GM19238 (cell line): Measurements from ENCODE around the gene NMBR.
"Not testable (repeated sequence)": the region's sequence is repeated elsewhere in the genome, so short reads cannot be mapped to it uniquely, and the experiment has no call there.

Source experiments
- DNase-seq: peaks from one replicate; pipeline ENCODE4 v3.0.0; 2011; ENCODE audit warnings: low spot score; ENCODE audit not compliant: insufficient read length

Gene NMBR

DNA sequence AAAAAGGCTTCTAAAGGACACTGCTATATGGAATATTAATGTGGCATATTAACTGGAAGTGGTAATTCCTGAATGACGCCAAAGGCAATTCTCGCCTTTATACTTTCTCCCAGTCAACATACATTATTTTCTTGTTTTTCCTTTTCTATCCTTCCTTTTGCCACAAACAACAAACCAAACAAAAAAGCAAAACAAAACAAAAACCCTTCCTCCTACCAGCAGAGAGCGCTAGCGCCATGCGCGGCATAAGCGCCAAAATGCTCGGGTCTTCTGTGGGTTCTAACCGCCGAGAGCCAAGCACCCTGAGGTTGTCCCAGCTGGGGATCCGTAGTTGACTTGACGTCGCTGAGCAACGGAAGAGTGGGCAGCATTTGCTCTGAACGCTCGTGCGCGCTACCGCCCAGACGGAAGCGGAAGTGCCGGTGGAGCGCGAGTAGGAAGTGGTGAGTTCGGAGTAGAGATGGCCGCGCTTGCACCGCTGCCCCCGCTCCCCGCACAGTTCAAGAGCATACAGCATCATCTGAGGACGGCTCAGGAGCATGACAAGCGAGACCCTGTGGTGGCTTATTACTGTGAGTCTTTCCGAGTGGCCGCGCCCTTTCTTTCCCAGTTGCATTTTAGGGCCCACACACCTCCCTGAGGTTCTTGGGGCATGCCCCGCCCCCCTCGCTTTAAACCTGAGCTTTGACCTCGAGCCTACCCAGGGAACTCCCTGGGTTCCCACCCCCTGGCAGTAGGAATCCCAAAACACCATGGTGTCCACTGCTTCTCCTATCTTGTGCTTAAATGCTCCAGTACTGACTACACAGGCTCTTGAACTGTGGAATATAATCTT lies at the start of gene NMBR, which contains the start of gene VTA1:
NMBR (minus strand) TSS at position 295 of the 835 bp plus-strand sequence. CDS start 58,464 bp downstream, outside the sequence.
VTA1 (plus strand) TSS at position 436 of the 835 bp plus-strand sequence; CDS start at position 461, 25 bp downstream.
- peak; percentile 76 for DNase-seq

DNA sequence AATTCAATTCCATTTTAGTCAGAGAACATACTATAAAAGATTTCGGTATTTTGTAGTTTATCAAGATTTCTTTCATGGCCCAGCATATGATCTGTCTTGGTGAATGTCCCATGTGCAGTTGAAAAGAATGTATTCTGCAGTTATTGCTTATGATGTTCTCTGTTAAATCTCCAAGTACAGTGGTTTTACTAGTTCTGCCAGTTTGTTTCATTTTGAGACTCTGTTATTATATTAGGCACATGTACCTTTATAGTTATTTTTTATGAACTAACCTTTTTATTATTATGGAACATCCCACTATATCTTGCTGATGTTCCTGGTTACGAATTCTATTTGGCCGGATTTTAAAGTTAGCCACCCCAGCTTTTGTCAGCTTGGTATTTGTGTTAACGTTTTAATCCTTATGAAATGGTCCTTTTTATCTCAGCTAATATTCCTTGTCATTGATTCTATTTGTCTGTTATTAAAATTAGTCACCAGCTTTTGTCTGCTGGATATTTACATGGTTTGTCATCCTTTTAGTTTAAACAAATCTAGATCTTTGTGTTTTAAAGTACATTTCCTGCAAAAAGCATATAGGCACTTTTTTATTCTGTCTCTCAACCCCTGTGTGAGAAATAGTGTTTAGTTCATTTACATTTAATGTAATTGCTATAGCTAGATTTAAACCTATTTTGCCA lies 49.1 kb upstream of the NMBR start:
- DNase-seq = no peak

DNA sequence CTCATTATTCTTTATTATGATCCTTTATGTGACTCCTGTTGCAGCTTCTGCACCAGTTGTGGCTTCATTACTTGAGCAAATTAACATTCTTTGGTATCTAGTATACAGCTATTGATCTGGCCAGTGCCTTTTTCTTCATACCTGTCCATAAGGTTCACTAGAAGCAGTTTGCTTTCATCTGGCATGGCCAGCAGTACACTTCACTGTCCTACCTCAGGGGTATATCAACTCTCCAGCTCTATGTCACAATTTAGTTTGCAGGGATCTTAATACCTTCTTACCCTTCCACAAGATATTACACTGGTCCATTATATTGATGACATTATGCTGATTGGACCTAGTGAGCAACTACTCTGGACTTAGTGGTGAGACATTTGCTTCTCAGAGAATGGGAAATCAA lies 46.7 kb upstream of the NMBR start:
- no peak for DNase-seq

DNA sequence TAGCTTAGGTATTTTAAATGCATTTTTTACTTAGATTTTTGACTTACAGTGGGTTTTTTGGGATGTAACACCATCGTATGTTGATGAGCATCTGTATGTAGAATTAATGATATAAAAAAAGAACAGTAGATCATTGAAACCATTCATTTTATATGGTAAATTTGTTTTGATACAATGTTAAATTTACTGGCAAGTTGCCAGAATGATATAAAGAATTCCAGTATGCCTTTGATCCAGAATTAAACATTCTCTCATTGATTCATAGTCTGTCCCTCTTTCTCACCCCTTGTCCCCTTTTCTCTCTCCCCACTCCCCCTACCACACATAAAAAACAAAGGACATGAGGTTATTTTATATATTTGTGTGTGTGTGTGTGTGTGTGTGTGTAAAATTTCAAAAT lies 45.4 kb upstream of the NMBR start:
- DNase-seq = no peak

DNA sequence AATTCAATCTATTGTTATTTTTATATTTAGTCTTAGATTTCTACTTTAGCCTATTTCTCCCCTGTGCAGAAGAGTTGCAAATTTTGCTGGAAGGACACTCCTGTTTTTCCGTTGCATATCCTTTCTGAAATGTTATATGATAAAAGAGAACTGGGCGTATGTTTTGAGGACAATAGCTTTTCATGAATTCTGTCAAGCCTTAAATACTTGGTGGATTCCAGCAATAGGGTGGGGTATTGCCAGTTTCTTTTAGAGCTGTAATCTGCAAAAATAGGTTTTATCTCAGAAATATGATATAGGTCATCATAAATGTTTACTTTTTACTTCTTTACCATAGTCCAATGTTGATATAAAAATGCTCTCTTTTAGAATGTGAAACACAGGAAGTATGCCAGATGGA lies 42.1 kb upstream of the NMBR start:
- DNase-seq = no peak

DNA sequence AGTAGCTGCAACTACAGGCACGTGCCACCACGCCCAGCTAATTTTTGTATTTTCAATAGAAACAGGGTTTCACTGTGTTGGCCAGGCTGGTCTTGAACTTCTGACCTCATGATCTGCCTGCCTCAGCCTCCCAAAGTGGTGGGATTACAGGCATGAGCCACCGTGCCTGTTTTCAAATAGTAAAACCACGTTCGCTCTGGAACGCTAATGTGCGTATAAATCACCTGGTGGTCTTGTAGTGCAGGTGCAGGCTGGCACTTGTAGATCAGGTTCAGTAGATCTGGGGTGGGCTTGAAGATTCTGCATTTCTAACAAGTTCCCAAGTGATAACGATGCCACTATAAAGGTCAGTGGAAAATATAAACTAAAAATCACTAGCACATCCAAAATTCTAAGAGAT lies 41.4 kb upstream of the NMBR start:
- not testable (repeated sequence) for DNase-seq

DNA sequence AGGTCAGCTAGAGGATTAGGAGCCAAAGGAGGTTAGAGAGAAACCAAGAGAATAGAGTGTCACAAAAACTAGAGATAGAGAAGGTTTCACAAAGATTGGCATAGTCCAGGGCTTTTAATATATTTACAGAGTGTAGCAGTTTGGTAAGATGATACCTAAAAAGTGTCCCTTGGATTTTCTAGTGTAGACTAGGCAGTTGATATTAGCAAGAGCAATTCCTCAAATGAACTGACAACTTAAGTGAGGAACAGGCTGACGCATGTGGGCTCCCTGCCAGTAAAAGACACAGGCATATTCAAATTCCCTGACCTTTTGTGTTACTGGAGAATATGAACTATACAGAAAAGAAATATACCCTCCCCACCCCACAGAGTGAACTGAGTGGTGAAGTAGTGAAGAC lies 40.3 kb upstream of the NMBR start:
- DNase-seq = no peak

DNA sequence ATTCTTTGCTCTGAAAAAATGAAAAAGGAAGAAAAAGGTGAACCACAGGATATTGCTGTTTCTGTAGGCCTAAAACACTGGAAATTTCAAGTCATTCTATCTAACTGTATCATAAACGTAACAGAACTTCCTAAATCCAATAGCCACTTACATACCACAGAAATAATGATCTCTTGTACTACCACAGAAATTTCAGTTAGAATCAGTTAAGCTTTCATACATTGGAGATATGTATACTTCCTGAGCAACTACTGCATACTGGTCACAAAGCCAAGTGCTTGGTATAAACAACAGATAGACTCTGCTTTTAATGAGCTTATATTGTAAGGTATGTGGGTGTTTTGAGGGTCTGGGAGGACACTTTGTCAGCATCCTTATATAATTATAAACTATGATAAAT lies 38.7 kb upstream of the NMBR start:
- DNase-seq = no peak

DNA sequence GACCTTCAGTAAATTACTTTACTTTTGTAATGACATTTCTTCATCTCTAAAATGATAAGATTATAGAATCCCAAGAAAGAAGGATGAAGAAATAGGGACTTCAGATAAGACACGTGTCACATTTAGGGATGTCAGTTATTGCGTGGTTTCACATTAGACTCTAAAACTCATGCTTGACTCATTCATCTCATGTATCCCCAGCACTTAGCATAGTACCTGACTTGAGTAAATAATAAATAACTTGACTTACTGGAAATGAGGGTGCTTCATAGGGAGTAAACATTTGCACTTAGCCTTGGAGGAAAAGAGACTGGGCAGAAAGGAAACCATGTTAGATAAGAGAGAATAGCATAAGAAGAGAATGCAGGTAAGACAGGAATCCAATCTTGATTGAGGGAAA lies 37.4 kb upstream of the NMBR start:
- DNase-seq = no peak

DNA sequence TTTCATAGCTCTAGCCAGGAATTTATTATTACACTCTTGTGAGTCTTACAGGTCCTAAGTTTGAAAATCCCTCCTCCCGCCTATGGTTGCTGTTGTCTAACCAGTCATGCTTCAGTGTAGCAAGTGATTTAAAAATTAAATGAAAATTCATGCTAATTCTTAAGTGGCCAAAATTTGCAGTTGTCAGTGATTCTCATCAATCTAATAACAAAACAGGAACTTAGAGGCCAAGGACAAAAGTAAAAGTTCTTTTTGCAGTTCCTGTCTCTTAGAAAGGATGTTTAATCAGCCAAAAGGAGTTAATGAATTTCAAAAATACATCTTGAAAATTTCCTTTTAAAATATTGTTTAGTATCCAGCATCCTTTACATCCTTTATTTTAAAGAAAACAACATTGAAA lies 36.4 kb upstream of the NMBR start:
- DNase-seq = no peak

DNA sequence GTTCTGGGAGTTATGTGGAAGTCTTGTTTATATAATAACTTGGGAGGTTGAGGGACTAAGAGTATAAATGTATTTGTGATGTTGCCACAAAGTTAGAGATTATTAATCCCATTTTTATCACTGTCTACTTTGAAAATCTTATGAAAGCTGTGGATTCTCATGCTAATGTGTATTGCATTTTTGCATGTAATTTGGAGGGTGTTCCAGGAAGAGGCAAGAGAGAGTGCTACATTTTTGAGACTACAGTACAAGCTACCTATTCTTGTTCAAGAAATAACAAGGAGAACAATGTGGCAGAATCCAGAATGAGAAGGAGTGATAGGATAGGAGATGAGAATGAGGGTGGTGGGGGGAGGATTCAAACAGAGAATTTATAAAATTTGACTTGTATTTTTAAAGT lies 35.1 kb upstream of the NMBR start:
- no peak for DNase-seq

DNA sequence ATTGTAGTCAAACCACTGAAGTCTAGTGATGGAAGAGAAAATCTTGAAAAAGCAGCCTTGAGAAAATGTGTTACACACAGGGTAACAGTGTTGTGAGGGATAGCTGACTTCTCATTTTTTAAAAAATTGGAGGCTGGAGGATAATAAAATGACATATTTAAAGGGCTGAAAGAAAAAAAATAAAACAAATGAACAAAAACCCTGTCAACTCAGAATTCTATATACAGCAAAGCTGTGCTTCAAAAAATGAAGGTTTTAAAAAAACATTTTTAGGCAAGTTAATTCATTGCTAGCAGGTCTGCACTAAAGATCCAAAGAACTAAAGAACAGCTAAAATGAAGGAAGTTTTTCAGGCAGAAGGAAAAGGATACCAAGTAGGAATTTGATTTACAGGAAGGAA lies 31.2 kb upstream of the NMBR start:
- no peak for DNase-seq

DNA sequence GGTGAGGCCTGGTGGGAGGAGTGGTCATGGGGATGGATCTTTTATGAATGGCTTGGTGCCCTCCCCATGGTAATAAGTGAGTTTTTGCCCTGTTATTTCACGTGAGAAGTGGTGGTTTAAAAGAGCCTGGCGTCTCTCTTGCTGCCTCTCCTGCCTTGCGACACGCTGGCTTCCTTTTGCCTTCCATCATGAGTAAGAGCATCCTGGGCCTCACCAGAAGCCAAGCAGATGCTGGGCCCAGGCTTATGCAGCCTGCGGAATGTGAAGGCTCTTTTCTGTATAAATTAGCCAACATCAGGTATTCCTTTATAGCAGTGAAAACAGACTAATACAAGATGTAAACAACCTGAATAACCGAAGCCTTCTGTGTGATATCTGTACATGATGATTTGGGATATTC lies 27.8 kb upstream of the NMBR start:
- no peak for DNase-seq

DNA sequence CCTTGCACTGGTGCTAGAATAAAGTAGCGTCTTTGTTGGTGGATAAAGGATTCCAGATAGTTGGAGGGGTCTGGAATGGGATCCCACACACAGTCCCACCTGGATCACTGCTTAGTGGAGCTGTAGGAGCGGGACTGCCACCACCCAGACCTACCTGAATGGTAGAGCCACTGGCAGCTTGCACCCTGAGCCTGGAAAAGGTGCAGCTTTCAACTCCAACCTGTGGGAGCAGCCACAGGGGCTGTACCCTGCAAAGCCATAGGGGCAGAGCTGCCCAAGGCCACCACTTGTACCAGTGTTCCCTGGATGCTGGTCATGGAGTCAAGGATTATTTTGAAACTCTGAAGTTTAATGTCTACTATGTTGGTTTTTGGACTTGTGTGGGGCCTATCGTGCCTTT lies 27.1 kb upstream of the NMBR start:
- DNase-seq = no peak

DNA sequence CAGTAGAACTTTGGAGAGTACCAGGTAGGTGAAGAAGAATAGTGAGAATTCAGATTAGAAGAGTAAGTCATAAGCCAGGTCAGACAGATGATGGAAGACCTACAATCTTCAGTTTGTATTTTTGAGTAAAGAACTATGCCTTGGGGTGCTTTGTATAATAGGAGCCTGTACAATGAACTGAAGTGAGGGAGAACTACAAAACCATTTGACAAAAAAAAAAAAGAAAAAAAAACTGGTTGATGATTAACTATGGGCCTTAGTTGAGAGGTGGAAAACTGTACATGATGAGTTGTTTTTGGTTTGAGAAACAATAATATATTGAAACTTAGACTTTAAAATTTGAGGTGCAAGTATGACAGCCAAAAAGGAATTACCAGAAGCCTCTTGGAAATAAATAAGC lies 25.8 kb upstream of the NMBR start:
- DNase-seq = no peak

DNA sequence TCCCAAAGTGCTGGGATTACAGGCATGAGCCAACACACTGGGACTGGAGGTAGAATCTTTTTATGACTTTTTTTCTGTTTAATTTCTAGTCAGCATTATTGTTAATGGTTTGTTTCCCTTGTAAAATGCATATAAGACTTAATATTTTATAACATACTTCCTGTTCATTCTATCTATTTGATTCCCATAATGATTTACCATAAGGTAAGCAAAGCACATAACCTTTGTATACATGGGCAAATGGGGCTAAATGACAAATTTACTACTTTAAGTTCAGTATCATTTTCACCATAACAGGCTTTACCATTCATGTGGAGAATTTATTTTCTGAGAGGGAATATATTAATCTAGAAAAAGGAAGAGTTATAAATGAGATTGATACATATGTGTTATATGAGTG lies 24.4 kb upstream of the NMBR start:
- DNase-seq = no peak

DNA sequence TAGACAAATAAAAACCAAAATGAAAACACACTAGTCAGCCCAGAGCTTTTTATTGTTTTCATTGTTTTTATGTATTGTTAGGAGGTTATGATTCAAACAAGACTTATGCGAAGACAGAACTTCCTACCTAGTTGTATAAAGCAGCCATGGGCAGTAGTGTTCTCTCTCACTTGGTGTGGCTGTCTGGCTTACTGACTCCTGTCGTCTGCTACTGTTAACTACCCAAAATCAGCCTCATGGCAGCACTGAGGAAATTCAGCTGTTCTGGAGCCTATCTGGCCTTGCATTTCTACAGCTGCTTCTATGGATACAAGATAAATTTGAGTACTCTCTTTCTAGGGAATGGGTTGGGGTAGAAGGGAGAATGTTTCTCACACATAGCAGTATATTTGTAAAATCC lies 20.6 kb upstream of the NMBR start:
- no peak for DNase-seq

DNA sequence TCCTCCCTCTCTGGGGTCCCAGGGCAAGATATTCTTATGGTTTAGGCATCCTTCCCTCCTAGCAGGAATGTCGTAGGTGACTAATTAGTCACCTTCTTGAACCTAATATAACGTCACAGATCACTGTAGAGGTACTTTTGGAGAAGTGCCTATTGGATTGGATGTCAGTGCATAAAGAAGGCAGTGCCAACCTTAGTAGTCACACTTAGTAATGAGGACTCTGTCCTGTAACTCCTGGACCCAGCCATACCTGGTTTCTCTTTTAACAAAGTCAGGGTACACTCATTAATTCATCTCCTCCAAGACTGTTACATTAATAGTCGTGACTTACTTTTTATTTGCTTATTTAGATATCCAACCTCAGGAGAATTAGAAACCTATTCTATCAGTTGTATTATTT lies 20.1 kb upstream of the NMBR start:
- DNase-seq = no peak

DNA sequence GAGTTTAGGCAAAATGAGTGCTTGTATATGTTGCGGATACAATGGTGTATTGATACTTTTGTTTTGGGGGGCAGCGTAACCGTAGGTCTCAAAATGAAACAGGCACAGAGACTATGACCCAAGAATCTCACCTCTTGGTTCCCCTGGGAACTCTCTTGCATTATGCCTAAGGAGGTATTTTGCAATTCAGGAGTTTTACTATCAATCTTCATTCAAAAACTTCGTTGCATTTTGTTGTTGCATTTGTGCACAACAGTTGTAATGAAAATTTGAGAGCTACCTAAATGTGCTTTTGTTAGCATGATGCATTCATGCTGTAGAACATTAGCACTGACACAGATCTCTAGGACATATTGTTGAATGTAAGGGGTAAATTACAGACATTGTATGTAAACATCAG lies 18.3 kb upstream of the NMBR start:
- no peak for DNase-seq

DNA sequence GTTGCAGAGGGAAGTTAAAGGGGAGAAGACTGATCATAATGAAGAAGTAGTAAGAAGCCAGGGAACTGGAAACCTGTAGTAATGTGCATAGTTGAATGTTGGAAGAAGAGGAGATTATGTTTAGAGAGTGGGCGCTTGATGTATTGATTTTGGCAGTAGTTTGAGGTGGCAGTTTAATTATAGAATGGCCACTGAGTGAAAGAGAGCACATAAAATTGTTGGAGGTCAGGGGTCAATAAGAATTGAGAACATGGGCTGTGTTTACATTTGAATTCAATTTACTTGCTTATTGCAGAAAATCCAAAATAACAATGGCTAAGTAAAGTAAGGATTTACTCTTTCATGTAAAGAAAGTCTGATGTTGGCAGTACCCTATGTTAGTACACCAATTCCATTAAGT lies 15.9 kb upstream of the NMBR start:
- no peak for DNase-seq

DNA sequence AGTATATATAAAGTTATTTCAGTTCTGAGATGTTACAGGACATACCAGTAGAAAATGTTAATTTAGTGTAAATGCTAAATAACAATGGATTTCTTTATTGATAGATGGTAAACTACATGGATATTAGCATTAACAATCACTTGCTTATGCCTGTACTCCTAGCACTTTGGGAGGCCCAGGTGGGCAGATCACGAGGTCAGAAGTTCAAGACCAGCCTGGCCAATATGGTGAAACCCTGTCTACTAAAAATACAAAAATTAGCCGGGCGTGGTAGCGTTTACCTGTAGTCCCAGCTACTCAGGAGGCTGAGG lies 9.8 kb upstream of the NMBR start:
- DNase-seq = not testable (repeated sequence)

DNA sequence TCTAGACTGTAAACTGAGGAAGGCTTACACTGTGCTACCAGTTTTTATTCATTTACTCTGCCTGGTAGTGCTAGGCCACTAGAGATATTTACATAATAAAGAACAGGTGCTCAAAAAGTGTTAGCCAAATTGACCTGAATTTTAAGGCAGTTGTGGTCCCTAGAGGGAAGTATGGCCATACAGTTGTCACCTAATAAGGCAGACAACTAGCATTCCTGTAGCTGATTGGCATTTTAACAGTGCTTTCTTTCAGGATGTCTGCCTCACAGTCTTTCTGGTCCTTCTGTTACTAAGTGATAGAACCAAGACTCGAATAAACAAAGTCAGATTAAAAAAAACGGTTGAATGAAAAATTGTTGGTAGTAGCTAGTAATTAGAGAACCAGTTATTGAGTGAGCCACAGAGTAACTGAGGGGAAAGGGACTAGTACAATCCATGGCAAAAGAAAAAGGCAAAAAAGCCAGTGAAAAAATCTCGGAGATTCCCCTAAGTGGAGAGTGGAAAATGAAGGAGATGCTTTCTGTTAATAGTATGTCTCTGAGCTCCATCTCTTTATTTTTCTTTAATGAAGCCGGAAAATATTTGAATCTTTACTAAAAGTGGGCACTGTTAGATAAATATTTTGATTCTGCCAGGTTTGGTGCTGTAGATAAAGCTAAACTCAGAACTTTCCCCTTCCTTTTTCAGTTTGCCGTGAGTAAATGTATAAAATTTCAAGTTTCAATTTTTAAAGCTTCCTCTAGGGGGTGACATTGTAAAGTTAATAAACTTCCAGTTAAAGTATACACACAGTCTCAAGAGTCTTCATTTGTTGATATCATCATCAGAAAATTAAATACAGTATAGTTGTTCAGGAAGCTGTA lies 9.2 kb upstream of the NMBR start:
- no peak for DNase-seq
